PC-9 (cell line): ENCODE results near the gene E4F1. TPM values are rescaled to one million over a fixed set of nuclear protein-coding genes. Genes with fewer than 3 reads are reported as not detected.

Experiments used
- Bru-seq: library from RNA; stranded (reverse); fragments of 400-500 nt; gene quantifications from one replicate; lab custom pipeline; 2021; lab: Mats Ljungman, UMichigan
- BruChase-seq, 2 experiments: library from RNA; stranded (reverse); fragments of 400-500 nt; gene quantifications; one replicate each; lab custom pipeline; 2021; lab: Mats Ljungman, UMichigan
- BruUV-seq: library from RNA; stranded (reverse); fragments of 400-500 nt; replicated peaks from 2 replicates; lab custom pipeline; 2021; lab: Mats Ljungman, UMichigan
- CTCF ChIA-PET: fragments of 300-600 bp; sonication (Branson Sonifier 250); formaldehyde crosslinking; loops from one replicate; lab custom pipeline; 2022; ENCODE audit warnings: antibody characterized with exemption; lab: Charles Lee
- POLR2A ChIA-PET: fragments of 300-600 bp; sonication (Branson Sonifier 250); formaldehyde crosslinking; loops from one replicate; lab custom pipeline; 2022; ENCODE audit warnings: antibody characterized with exemption; ENCODE audit not compliant: unreplicated experiment; lab: Charles Lee
- DNase-seq, 2 experiments: peaks; one replicate each; pipeline versions ENCODE4 v3.0.0 to v3.0.0-alpha.2; 2015 to 2022; ENCODE audit warnings: mixed read lengths in 1 of 2
- H2AFZ ChIP-seq: fragments of 200-600 bp; sonication (generic); 2 replicates; pipeline ENCODE4 v1.8.1; 2017; ENCODE audit warnings: antibody characterized with exemption
- H3F3A ChIP-seq: fragments of 200-600 bp; sonication (generic); 2 replicates; pipeline ENCODE4 v1.8.1; 2017; ENCODE audit warnings: antibody characterized with exemption, mild to moderate bottlenecking, low read depth; ENCODE audit not compliant: insufficient read depth
- H3K27ac ChIP-seq: fragments of 200-600 bp; sonication (generic); 2 replicates; pipeline ENCODE4 v1.6.1; 2016; ENCODE audit warnings: mixed run types
- H3K27me3 ChIP-seq: fragments of 200-600 bp; sonication (generic); 2 replicates; pipeline ENCODE4 v1.6.1; 2016; ENCODE audit warnings: low read depth, mixed run types; ENCODE audit not compliant: insufficient read depth
- H3K36me3 ChIP-seq: fragments of 200-600 bp; sonication (generic); 2 replicates; pipeline ENCODE4 v1.6.1; 2016; ENCODE audit warnings: low read depth, mixed run types
- H3K4me1 ChIP-seq: fragments of 200-600 bp; sonication (generic); replicated peaks from 2 replicates; pipeline ENCODE4 v1.6.1; 2016; ENCODE audit warnings: mixed run types; ENCODE audit not compliant: insufficient read depth
- H3K4me2 ChIP-seq: fragments of 200-600 bp; sonication (generic); 2 replicates; pipeline ENCODE4 v1.6.1; 2017; ENCODE audit warnings: mixed run types
- H3K4me3 ChIP-seq: fragments of 200-600 bp; sonication (generic); 2 replicates; pipeline ENCODE4 v1.6.1; 2016; ENCODE audit warnings: mixed run types
- H3K79me2 ChIP-seq: fragments of 200-600 bp; sonication (generic); 2 replicates; pipeline ENCODE4 v1.6.1; 2017; ENCODE audit warnings: low read depth, mixed run types
- H3K9me2 ChIP-seq: fragments of 200-600 bp; sonication (generic); 2 replicates; pipeline ENCODE4 v1.8.1; 2017; ENCODE audit warnings: mild to moderate bottlenecking; ENCODE audit not compliant: insufficient read depth
- H3K9me3 ChIP-seq: fragments of 200-600 bp; sonication (generic); 2 replicates; pipeline ENCODE4 v1.8.1; 2016; ENCODE audit warnings: low read depth; ENCODE audit not compliant: insufficient read depth
- H4K20me1 ChIP-seq: fragments of 200-600 bp; sonication (generic); 2 replicates; pipeline ENCODE4 v1.8.1; 2017; ENCODE audit not compliant: insufficient read depth
- CTCF ChIP-seq: fragments of 200-600 bp; sonication (generic); conservative IDR thresholded peaks from 2 replicates; pipeline ENCODE4 v1.6.1; 2017; ENCODE audit warnings: mixed run types, antibody characterized with exemption, mild to moderate bottlenecking, moderate library complexity
- EZH2 ChIP-seq: fragments of 200-600 bp; sonication (generic); IDR thresholded peaks from 2 replicates; pipeline ENCODE4 v1.8.0; 2017; ENCODE audit warnings: antibody characterized with exemption, low read depth
- intact Hi-C: fragments of 100-400 bp; cut with micrococcal nuclease; formaldehyde crosslinking; loops from one replicate; pipeline ENCODE4 v1.10.0; 2022; ENCODE audit not compliant: unreplicated experiment
- long read RNA-seq: library from polyadenylated mRNA; stranded (forward); transcript quantifications from one replicate; pipeline ENCODE4 v2.0.0, GENCODE V29; 2022
- total RNA-seq: library from RNA; stranded (reverse); gene quantifications from 2 replicates; pipeline ENCODE4 v1.2.3, GENCODE V29; 2021

E4F1 gene, protein sequence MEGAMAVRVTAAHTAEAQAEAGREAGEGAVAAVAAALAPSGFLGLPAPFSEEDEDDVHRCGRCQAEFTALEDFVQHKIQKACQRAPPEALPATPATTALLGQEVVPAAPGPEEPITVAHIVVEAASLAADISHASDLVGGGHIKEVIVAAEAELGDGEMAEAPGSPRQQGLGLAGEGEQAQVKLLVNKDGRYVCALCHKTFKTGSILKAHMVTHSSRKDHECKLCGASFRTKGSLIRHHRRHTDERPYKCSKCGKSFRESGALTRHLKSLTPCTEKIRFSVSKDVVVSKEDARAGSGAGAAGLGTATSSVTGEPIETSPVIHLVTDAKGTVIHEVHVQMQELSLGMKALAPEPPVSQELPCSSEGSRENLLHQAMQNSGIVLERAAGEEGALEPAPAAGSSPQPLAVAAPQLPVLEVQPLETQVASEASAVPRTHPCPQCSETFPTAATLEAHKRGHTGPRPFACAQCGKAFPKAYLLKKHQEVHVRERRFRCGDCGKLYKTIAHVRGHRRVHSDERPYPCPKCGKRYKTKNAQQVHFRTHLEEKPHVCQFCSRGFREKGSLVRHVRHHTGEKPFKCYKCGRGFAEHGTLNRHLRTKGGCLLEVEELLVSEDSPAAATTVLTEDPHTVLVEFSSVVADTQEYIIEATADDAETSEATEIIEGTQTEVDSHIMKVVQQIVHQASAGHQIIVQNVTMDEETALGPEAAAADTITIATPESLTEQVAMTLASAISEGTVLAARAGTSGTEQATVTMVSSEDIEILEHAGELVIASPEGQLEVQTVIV
- total RNA-seq, result 38.8 and 41.1 TPM in 2 replicates
- percentile 60 among the genes with signal in this experiment for Bru-seq, nascent RNA
- percentile 66 among the genes with signal in this experiment for BruChase-seq, experiment 1, labeled RNA remaining after a 2-hour chase
- percentile 73 among the genes with signal in this experiment for BruChase-seq, experiment 2, labeled RNA remaining after a 6-hour chase
- long read RNA-seq, transcript E4F1-201 (14 exons, 2,573 nt), result major isoform, 19 of 62 reads
- long read RNA-seq, partial matches to known transcripts, result 13 of 62 reads
- long read RNA-seq, other reads (novel, unspliced or antisense), result 30 of 62 reads

DNA sequence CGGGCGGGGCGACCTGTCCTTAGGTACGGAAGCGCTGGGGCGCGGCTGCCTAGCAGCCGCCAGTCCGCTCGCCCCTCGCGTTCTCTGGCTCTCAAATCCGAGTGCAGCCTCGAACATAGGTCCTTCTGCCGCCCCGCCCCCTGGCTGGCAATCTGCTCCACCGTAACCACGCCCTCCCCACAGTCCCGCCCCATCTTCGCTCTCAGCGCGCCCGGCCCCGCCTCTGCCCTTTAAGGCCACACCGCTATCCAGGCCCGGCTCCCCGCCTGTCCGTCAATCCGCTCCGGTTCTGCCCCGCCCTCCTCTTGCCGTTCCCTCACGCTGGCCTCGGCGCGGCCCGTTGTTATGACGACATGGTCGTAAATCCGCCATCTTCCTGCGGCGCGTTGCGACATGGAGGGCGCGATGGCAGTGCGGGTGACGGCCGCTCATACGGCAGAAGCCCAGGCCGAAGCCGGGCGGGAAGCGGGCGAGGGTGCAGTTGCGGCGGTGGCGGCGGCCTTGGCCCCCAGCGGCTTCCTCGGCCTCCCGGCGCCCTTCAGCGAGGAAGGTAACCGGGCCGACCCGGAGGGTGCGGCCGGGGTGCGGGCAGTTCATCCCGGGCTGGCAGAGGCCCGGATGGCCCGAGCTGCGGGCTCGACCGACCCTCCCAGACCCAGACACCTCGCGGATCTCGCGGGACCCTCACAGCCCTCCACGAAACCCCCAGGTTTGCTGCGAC is at the start of gene E4F1:
Gene E4F1 (plus strand): TSS at position 371 of the 721 bp plus-strand sequence. CDS start 23 bp downstream, at position 394.
- intact Hi-C loops, result loop anchor here (1.0 to 10.0 kb wide), 5 partner anchors 8 to 681 kb away; partner anchors contain the start of genes ECI1 and RNPS1

GRCh38 chr16:2173916-2174315 is 49.5 kb upstream of the E4F1 start:
- ChIA-PET CTCF (no interaction called here), POLR2A (no interaction called here)
- TF ChIP-seq CTCF (no peak), EZH2 (no peak)
- Histone ChIP-seq H2AFZ (no peak overlapping the region), H3K9me3 (no peaks in the 10 kb centered on the region), H3K36me3 (no peaks in the 10 kb centered on the region), H3K9me2 (no peaks in the 10 kb centered on the region), H3K4me2 (no peak overlapping the region), H3K4me1 (no peaks in the 10 kb centered on the region), H4K20me1 (peaks cover 7% of the 10 kb centered on the region; the same call in 1 of the 2 replicates), H3K27ac (no peak overlapping the region), H3K4me3 (no peak overlapping the region), H3K27me3 (no peaks in the 10 kb centered on the region), H3F3A (no peaks in the 10 kb centered on the region; the same call in 1 of the 2 replicates), H3K79me2 (no peaks in the 10 kb centered on the region)
- no TSS peak for BruUV-seq
- intact Hi-C loops, result no loop called here
- DNase-seq, result no peak

More for the DNA sequence above, at the start of gene E4F1:
- peak; percentile 96 to 100 for DNase-seq
- BruUV-seq, result no TSS peak
- Histone ChIP-seq H3K79me2 (peaks cover 48% of the 10 kb centered on the region), H4K20me1 (peaks cover 27% of the 10 kb centered on the region), H3K9me2 (no peaks in the 10 kb centered on the region), H3K4me1 (peaks cover 20% of the 10 kb centered on the region), H3K27me3 (no peaks in the 10 kb centered on the region), H3K9me3 (no peaks in the 10 kb centered on the region), H3K27ac (peak within 1 kb of the TSS; percentile 24), H3K36me3 (peaks cover 4% of the 10 kb centered on the region; the same call in 1 of the 2 replicates), H3K4me3 (peak within 1 kb of the TSS; percentile 83), H3K4me2 (peak within 1 kb of the TSS; percentile 78), H3F3A (peaks cover 18% of the 10 kb centered on the region), H2AFZ (peak within 1 kb of the TSS; percentile 83)
- ChIA-PET POLR2A (interaction anchor here (0.5 to 1.0 kb wide), 3 partner anchors 36 to 310 kb away, joined by 5 to 17 read pairs (median 8); partner anchors contain the start of gene TRAF7), CTCF (no interaction called here)
- no peak for TF ChIP-seq EZH2

GRCh38 chr16:2174396-2175131 is 48.8 kb upstream of the E4F1 start:
- no TSS peak for BruUV-seq
- H3K27me3 ChIP-seq, result no peaks in the 10 kb centered on the region
- H3K9me2 ChIP-seq, result no peaks in the 10 kb centered on the region
- TF ChIP-seq CTCF (no peak), EZH2 (no peak)
- H3F3A ChIP-seq, result no peaks in the 10 kb centered on the region; the same call in 1 of the 2 replicates
- H2AFZ ChIP-seq, result no peak overlapping the region
- intact Hi-C loops, result no loop called here
- no peak overlapping the region for H3K4me2 ChIP-seq
- POLR2A ChIA-PET, result no interaction called here
- H3K9me3 ChIP-seq, result no peaks in the 10 kb centered on the region
- CTCF ChIA-PET, result no interaction called here
- H3K36me3 ChIP-seq, result no peaks in the 10 kb centered on the region
- no peaks in the 10 kb centered on the region for H3K79me2 ChIP-seq
- peaks cover 7% of the 10 kb centered on the region; the same call in 1 of the 2 replicates for H4K20me1 ChIP-seq
- no peak for DNase-seq
- no peak overlapping the region for H3K27ac ChIP-seq
- no peak overlapping the region for H3K4me3 ChIP-seq
- H3K4me1 ChIP-seq, result no peaks in the 10 kb centered on the region
